Neural progenitor cell (in vitro differentiated cells): ENCODE results near the gene ARID4B. TPM values are rescaled to one million over a fixed set of nuclear protein-coding genes. Genes with fewer than 3 reads are reported as not detected.
A peak's percentile ranks its signal among the peaks of the same experiment; 100 is the strongest.

Source experiments
- DNase-seq: peaks from one replicate; pipeline ENCODE4 v3.0.0-alpha.2; 2016; ENCODE audit warnings: low spot score
- H2AFZ ChIP-seq: fragments of 200-600 bp; sonication (generic); replicated peaks from 2 replicates; pipeline ENCODE4 v1.6.1; 2016; ENCODE audit warnings: antibody characterized with exemption
- H3F3A ChIP-seq: fragments of 200-600 bp; sonication (generic); 2 replicates; pipeline ENCODE4 v1.6.1; 2016; ENCODE audit warnings: antibody characterized with exemption, low read depth
- H3K27ac ChIP-seq: fragments of 200-600 bp; sonication (generic); 2 replicates; pipeline ENCODE4 v1.5.1; 2016; ENCODE audit warnings: mild to moderate bottlenecking
- H3K27me3 ChIP-seq: fragments of 200-600 bp; sonication (generic); 2 replicates; pipeline ENCODE4 v1.6.1; 2016; ENCODE audit warnings: mild to moderate bottlenecking, moderate library complexity
- H3K36me3 ChIP-seq: fragments of 200-600 bp; sonication (generic); 2 replicates; pipeline ENCODE4 v1.5.1; 2016
- H3K4me1 ChIP-seq: fragments of 200-600 bp; sonication (generic); 2 replicates; pipeline ENCODE4 v1.6.1; 2016; ENCODE audit warnings: mixed run types
- H3K4me2 ChIP-seq: fragments of 200-600 bp; sonication (generic); 2 replicates; pipeline ENCODE4 v1.6.1; 2016
- H3K4me3 ChIP-seq: fragments of 200-600 bp; sonication (generic); 2 replicates; pipeline ENCODE4 v1.5.1; 2016
- H3K79me2 ChIP-seq: fragments of 200-600 bp; sonication (generic); 2 replicates; pipeline ENCODE4 v1.6.1; 2016; ENCODE audit warnings: low read depth
- H3K9ac ChIP-seq: fragments of 200-600 bp; sonication (generic); 2 replicates; pipeline ENCODE4 v1.6.1; 2016
- H3K9me3 ChIP-seq: fragments of 200-600 bp; sonication (generic); 2 replicates; pipeline ENCODE4 v1.5.1; 2016; ENCODE audit warnings: low read depth
- H4K20me1 ChIP-seq: fragments of 200-600 bp; sonication (generic); 2 replicates; pipeline ENCODE4 v1.6.1; 2016; ENCODE audit warnings: low read depth
- H3K27ac Mint-ChIP-seq: 3 replicates; pipeline ENCODE4 v1.8.0; 2021; ENCODE audit warnings: mixed read lengths
- H3K27me3 Mint-ChIP-seq: 2 replicates; pipeline ENCODE4 v1.8.0; 2022; ENCODE audit warnings: low read depth, mild to moderate bottlenecking, inconsistent platforms, moderate library complexity, mixed read lengths; ENCODE audit not compliant: insufficient read depth
- H3K36me3 Mint-ChIP-seq: 3 replicates; pipeline ENCODE4 v1.8.0; 2021; ENCODE audit warnings: mixed read lengths
- H3K4me1 Mint-ChIP-seq: 3 replicates; pipeline ENCODE4 v1.8.0; 2021; ENCODE audit warnings: mixed read lengths
- H3K4me3 Mint-ChIP-seq: 3 replicates; pipeline ENCODE4 v1.8.0; 2021; ENCODE audit warnings: mild to moderate bottlenecking, moderate library complexity, mixed read lengths
- H3K9me3 Mint-ChIP-seq: 3 replicates; pipeline ENCODE4 v1.8.0; 2020; ENCODE audit warnings: mixed read lengths
- EZH2 ChIP-seq: fragments of 200-600 bp; sonication (generic); IDR thresholded peaks from 2 replicates; pipeline ENCODE4 v1.6.1; 2017; ENCODE audit warnings: antibody characterized with exemption, mild to moderate bottlenecking, moderate library complexity
- EZH2phosphoT487 ChIP-seq: fragments of 200-600 bp; sonication (generic); IDR thresholded peaks from 2 replicates; pipeline ENCODE4 v1.6.1; 2017; ENCODE audit warnings: antibody characterized with exemption
- total RNA-seq: library from RNA; depleted of rRNA; stranded (reverse); fragments of >200 nt; gene quantifications from 2 replicates; pipeline ENCODE4 v1.2.3, GENCODE V29; 2015; ENCODE audit warnings: low replicate concordance
- TF ChIP-seq, protein P1 (sequence below): fragments of 200-600 bp; sonication (generic); IDR thresholded peaks from 2 replicates; pipeline ENCODE4 v1.5.1; 2017; ENCODE audit warnings: antibody characterized with exemption, mild to moderate bottlenecking

ARID4B gene
- total RNA-seq, 1 donor from 2014 or later, result 65.8 TPM

DNA sequence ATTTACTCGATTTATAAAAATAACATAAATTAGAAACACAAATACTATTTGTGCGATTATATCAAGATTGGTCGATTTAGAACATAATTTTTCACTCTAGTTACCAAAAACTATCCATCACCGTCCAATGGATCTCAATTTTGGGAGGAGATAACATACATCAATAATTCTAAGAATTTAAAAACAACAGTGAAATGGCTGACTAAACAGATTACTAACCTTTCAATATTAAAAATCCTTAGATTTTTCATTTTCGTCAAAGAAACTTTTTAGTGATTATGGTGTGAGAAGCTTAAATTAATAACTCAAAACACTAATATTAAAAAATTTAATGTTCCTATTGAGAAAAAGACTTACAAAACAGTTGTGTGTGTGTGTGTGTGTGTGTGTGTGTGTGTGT lies 91.9 kb downstream of the ARID4B start:
- H3K36me3 Mint-ChIP-seq, result peaks cover 24% of the 10 kb centered on the region

DNA sequence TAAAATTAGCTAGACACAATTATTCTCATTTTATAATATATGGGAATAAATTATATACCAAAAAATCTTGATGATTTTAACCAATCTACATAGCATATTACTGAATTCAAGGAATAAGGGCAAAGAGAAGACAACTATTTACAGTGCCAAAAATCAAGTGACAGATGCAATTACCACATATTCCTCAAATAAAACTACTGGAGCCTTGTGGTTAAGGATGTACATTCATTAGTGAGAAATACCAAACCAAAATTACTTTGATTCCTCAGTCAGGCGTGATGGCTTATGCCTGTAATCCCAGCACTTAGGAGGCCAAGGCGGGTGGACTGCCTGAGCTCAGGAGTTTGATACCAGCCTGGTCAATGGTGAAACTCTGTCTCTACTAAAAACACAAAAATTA lies 98.1 kb downstream of the ARID4B start:
- Histone ChIP-seq H4K20me1 (peaks cover 11% of the 10 kb centered on the region), H3K9me3 (no peaks in the 10 kb centered on the region), H3K79me2 (peaks cover 7% of the 10 kb centered on the region), H3K4me2 (no peak overlapping the region), H2AFZ (no peak overlapping the region), H3F3A (peaks cover 3% of the 10 kb centered on the region), H3K27me3 (no peaks in the 10 kb centered on the region), H3K4me1 (no peaks in the 10 kb centered on the region), H3K4me3 (no peak overlapping the region), H3K36me3 (peaks cover 33% of the 10 kb centered on the region), H3K27ac (no peak overlapping the region), H3K9ac (no peak overlapping the region)
- H3K36me3 Mint-ChIP-seq, result peaks cover 21% of the 10 kb centered on the region
- H3K4me1 Mint-ChIP-seq, result no peaks in the 10 kb centered on the region
- H3K4me3 Mint-ChIP-seq, result no peak overlapping the region
- TF ChIP-seq, protein P1, sequence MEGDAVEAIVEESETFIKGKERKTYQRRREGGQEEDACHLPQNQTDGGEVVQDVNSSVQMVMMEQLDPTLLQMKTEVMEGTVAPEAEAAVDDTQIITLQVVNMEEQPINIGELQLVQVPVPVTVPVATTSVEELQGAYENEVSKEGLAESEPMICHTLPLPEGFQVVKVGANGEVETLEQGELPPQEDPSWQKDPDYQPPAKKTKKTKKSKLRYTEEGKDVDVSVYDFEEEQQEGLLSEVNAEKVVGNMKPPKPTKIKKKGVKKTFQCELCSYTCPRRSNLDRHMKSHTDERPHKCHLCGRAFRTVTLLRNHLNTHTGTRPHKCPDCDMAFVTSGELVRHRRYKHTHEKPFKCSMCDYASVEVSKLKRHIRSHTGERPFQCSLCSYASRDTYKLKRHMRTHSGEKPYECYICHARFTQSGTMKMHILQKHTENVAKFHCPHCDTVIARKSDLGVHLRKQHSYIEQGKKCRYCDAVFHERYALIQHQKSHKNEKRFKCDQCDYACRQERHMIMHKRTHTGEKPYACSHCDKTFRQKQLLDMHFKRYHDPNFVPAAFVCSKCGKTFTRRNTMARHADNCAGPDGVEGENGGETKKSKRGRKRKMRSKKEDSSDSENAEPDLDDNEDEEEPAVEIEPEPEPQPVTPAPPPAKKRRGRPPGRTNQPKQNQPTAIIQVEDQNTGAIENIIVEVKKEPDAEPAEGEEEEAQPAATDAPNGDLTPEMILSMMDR, result no peak
- TF ChIP-seq EZH2 (no peak), EZH2phosphoT487 (no peak)
- peaks cover 2% of the 10 kb centered on the region for H3K27me3 Mint-ChIP-seq
- H3K27ac Mint-ChIP-seq, result no peak overlapping the region
- H3K9me3 Mint-ChIP-seq, result no peaks in the 10 kb centered on the region
- DNase-seq, result no peak

More for the DNA sequence above, 91.9 kb downstream of the ARID4B start:
- Mint-ChIP-seq H3K9me3 (no peaks in the 10 kb centered on the region), H3K27me3 (peaks cover 2% of the 10 kb centered on the region), H3K4me3 (no peak overlapping the region), H3K27ac (no peak overlapping the region), H3K4me1 (no peaks in the 10 kb centered on the region)
- no peaks in the 10 kb centered on the region for H3K27me3 ChIP-seq
- no peak overlapping the region for H3K4me3 ChIP-seq
- no peaks in the 10 kb centered on the region for H3K9me3 ChIP-seq
- peaks cover 40% of the 10 kb centered on the region for H3K36me3 ChIP-seq
- DNase-seq, result no peak
- H3K27ac ChIP-seq, result no peak overlapping the region
- H3K9ac ChIP-seq, result no peak overlapping the region
- no peaks in the 10 kb centered on the region for H3F3A ChIP-seq
- H3K4me2 ChIP-seq, result no peak overlapping the region
- H3K79me2 ChIP-seq, result peaks cover 17% of the 10 kb centered on the region
- H4K20me1 ChIP-seq, result peaks cover 8% of the 10 kb centered on the region
- no peak overlapping the region for H2AFZ ChIP-seq
- TF ChIP-seq EZH2, result no peak
- no peaks in the 10 kb centered on the region for H3K4me1 ChIP-seq

DNA sequence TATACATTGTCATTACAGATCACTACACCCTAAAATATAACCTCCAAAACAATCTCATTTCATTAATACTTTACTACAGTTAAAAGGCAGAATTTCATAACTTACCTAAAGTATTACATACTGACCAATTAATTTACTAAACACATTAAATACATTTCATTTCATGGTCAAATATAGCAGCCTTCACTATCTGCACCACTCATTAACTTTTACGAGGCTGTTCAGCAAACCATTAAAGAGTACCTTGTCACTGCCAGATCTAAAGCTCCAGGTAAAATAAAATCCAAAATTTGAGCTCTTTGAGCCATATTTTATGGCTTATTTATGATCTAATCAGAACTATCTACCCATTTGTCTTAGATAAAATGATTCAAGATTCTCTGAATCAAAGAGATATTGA lies 100.6 kb downstream of the ARID4B start:
- H3K36me3 Mint-ChIP-seq, result peaks cover 18% of the 10 kb centered on the region
- no peaks in the 10 kb centered on the region for H3K4me1 Mint-ChIP-seq
- Histone ChIP-seq H3K27ac (peak overlapping the region; percentile 53), H3K9me3 (no peaks in the 10 kb centered on the region), H3F3A (peaks cover 14% of the 10 kb centered on the region), H3K4me3 (no peak overlapping the region), H4K20me1 (peaks cover 11% of the 10 kb centered on the region), H3K9ac (no peak overlapping the region), H3K27me3 (no peaks in the 10 kb centered on the region), H3K4me2 (no peak overlapping the region), H3K79me2 (no peaks in the 10 kb centered on the region), H3K36me3 (peaks cover 24% of the 10 kb centered on the region), H3K4me1 (no peaks in the 10 kb centered on the region), H2AFZ (no peak overlapping the region)
- peaks cover 2% of the 10 kb centered on the region for H3K27me3 Mint-ChIP-seq
- H3K4me3 Mint-ChIP-seq, result no peak overlapping the region
- H3K27ac Mint-ChIP-seq, result no peak overlapping the region
- TF ChIP-seq, protein P1, result no peak
- no peak for TF ChIP-seq EZH2
- TF ChIP-seq EZH2phosphoT487, result no peak
- DNase-seq, result no peak
- no peaks in the 10 kb centered on the region for H3K9me3 Mint-ChIP-seq

DNA sequence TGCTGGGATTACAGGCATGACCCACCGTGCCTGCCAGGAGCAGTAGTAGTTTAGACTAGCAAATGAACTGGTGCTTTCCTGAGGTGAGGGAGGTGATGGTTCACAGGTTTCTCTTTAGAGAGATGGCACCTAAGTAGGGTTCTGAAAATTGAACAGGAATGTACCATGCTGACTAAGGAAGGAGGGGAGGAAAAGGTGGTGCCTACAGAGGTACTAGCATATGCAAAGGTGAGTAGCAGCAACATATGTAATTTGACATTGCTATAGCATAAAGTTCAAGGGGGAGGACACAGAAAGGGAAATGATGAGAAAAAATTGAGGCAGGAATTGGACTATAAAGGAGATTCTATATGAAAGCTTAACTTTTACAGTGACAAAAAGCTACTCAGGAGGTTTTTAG lies 101.0 kb downstream of the ARID4B start:
- Mint-ChIP-seq H3K4me1 (no peaks in the 10 kb centered on the region), H3K36me3 (peaks cover 18% of the 10 kb centered on the region), H3K9me3 (no peaks in the 10 kb centered on the region), H3K27ac (no peak overlapping the region), H3K4me3 (no peak overlapping the region), H3K27me3 (peaks cover 2% of the 10 kb centered on the region)
- no peak overlapping the region for H3K4me2 ChIP-seq
- TF ChIP-seq EZH2 (no peak), EZH2phosphoT487 (no peak)
- TF ChIP-seq, protein P1, result no peak
- no peak overlapping the region for H2AFZ ChIP-seq
- DNase-seq, result no peak
- peaks cover 19% of the 10 kb centered on the region for H3F3A ChIP-seq
- no peak overlapping the region for H3K9ac ChIP-seq
- H3K79me2 ChIP-seq, result no peaks in the 10 kb centered on the region
- peaks cover 11% of the 10 kb centered on the region for H4K20me1 ChIP-seq
- no peak overlapping the region for H3K4me3 ChIP-seq
- H3K27me3 ChIP-seq, result no peaks in the 10 kb centered on the region
- no peaks in the 10 kb centered on the region for H3K9me3 ChIP-seq
- no peaks in the 10 kb centered on the region for H3K4me1 ChIP-seq
- peak overlapping the region; percentile 53 for H3K27ac ChIP-seq
- peaks cover 29% of the 10 kb centered on the region for H3K36me3 ChIP-seq
